Measurements from ENCODE around the gene MRPL12. TPM values are rescaled to one million over a fixed set of nuclear protein-coding genes. Genes with fewer than 3 reads are reported as not detected.

MRPL12 gene
- total and polyA plus RNA-seq, 9 of the 15 experiments (the other 6 are each of a cell fraction or from before 2014, with no cell fraction given): 0.94 to 338 (median 100) TPM

GRCh38 chr17:81723651-81724209, 20.6 kb downstream of the MRPL12 start (continued):
- TF ChIP-seq SIN3B (IDR thresholded peaks at IDR 0.05; ENCODE audit: low read depth) (no peak), RBM15 (IDR thresholded peaks at IDR 0.05; ENCODE audit: insufficient read depth, low read length) (no peak), HEY1 (CRISPR knock-in tag; IDR thresholded peaks at IDR 0.05; ENCODE audit: borderline replicate concordance) (no peak), POLR2A (conservative IDR thresholded peaks at IDR 0.05) (0 out of 2 replicates have a peak, but pooled peaks have one; percentile 17), TFAP4 (CRISPR knock-in tag; IDR thresholded peaks at IDR 0.05; ENCODE audit: borderline replicate concordance) (peak; percentile 42; the same call in 1 of the 2 replicates), PURB (CRISPR knock-in tag; IDR thresholded peaks at IDR 0.05; ENCODE audit: low read depth) (no peak), PTTG1 (tag; IDR thresholded peaks at IDR 0.05; ENCODE audit: low read depth) (no peak), RFX5 (IDR thresholded peaks at IDR 0.05; ENCODE audit: low read depth, low read length) (no peak)

GRCh38 chr17:81725439-81725838, 22.3 kb downstream of the MRPL12 start:
- H2AFZ ChIP-seq (ENCODE audit: low read depth, low read length): no peak overlapping the region
- no peaks in the 10 kb centered on the region for H3K79me2 ChIP-seq (ENCODE audit: control insufficient read depth, insufficient read depth, low read length)
- H3K9me3 ChIP-seq (replicated peaks; ENCODE audit: control insufficient read depth, insufficient read depth, low read depth, low read length): no peaks in the 10 kb centered on the region
- ATAC-seq: no peak
- POLR2A ChIA-PET: interaction anchor here (0.6 to 5.4 kb wide), 7 partner anchors 12 to 132 kb away, joined by 3 to 59 read pairs (median 3); partner anchors contain the start of gene SLC25A10
- H3K27ac ChIP-seq (ENCODE audit: extremely low read depth, low read depth, low read length): no peak overlapping the region
- FAIRE-seq: no peak
- no peak overlapping the region for H3K4me3 ChIP-seq
- peaks cover 19 to 56% of the 10 kb centered on the region in 2 experiments for H3K4me1 ChIP-seq (replicated peaks in 1 of 2; ENCODE audit: control insufficient read depth in 2 of 2, insufficient read depth in 2 of 2, low read length in 2 of 2)
- in situ Hi-C loops (cut with MboI) (no loop called here), intact Hi-C loops (cut with micrococcal nuclease) (no loop called here)
- no peaks in the 10 kb centered on the region for H3K27me3 ChIP-seq (ENCODE audit: control insufficient read depth in 2 of 2, insufficient read depth in 2 of 2, low read length in 2 of 2)
- no TSS peak for BruUV-seq (replicated peaks)
- 57% methylated on average over 8 of the region's 9 CpGs for WGBS (ENCODE audit: insufficient coverage, low coverage, missing lambda C conversion rate)
- no peak overlapping the region for H3K9ac ChIP-seq (ENCODE audit: insufficient read depth in 1 of 2, low read depth in 2 of 2, low read length in 2 of 2)
- H3K9me1 ChIP-seq (ENCODE audit: control insufficient read depth, insufficient read depth, low read length): no peaks in the 10 kb centered on the region
- H3K4me2 ChIP-seq (ENCODE audit: insufficient read depth, low read length): no peak overlapping the region
- CTCF ChIA-PET (ENCODE audit: low intra/inter-chr PET ratio): interaction anchor here (0.6 kb wide), 1 partner anchor 717 kb away, joined by 3 read pairs; no protein-coding TSS in a partner anchor
- peaks cover 3% of the 10 kb centered on the region; the same call in 1 of the 3 replicates for H3K36me3 ChIP-seq (ENCODE audit: control insufficient read depth, insufficient read depth, low read length)
- H4K20me1 ChIP-seq (replicated peaks; ENCODE audit: control insufficient read depth, insufficient read depth, low read length): no peaks in the 10 kb centered on the region; the same call in 1 of the 2 replicates
- no peak for DNase-seq (ENCODE audit: extremely low read depth in 1 of 4, low spot score in 3 of 4)
- TF ChIP-seq ZNF764 (CRISPR knock-in tag; IDR thresholded peaks at IDR 0.05; ENCODE audit: low read depth) (no peak), ARHGAP35 (IDR thresholded peaks at IDR 0.05; ENCODE audit: partially characterized antibody) (no peak), FOXA3 (CRISPR knock-in tag; conservative IDR thresholded peaks at IDR 0.05 in 1 of 2, IDR thresholded peaks at IDR 0.05 in 1 of 2) (no peak)
